ENCODE measurements around the gene DDX1.
"Not testable (repeated sequence)": the region's sequence is repeated elsewhere in the genome, so short reads cannot be mapped to it uniquely, and the experiment has no call there.

Gene DDX1

DNA sequence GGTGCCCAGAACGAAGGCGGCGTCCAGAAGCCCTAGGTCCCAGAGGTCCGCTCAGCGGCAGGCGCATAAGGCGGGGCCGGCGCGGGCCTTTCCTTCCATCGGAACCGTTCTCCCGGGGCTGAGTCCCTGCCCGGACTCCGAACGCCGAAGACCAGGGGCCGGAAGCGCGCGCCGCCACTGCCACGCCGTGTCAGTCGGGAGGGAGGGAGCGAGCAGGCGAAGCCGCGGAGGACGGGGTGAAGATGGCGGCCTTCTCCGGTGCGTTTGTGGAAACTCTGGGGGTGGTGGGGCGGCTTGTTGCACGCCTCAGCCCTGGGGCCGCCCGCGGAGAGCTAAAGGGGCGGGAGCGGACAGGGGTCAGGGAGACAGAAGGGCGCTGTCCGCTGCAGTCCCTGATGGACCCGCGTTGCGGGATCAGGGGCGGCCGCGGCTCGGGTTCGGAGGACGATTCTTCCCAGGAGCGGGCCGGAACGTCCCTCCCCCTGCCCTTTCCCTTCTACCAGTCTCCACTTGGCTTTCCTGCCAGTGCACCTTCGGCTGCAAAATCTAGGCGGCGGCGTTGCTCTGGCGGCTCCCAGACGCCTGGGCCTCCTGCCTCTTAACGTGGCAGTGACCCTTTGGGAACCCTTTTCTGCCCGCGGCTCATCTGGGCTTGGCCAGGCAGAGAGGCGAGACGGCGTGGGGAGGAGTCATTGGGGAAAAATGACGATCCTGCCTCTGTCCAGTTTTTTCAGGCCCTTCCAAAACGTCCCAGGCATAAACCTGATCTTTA, at the start of gene DDX1:
Gene DDX1 (plus strand): TSS at position 177 of the 772 bp plus-strand sequence. CDS start 66 bp downstream, at position 243.
- peaks cover 31% of the 10 kb centered on the region for H3K4me1 ChIP-seq (ENCODE audit: insufficient read depth, low read length, poor library complexity, severe bottlenecking)
- peaks cover 18% of the 10 kb centered on the region for H4K20me1 ChIP-seq (ENCODE audit: insufficient read depth, low read length, poor library complexity, severe bottlenecking)
- H3K36me3 ChIP-seq (ENCODE audit: insufficient read depth, low read length): peaks cover 18% of the 10 kb centered on the region; the same call in 1 of the 2 replicates
- peak within 1 kb of the TSS; percentile 91 for H3K4me2 ChIP-seq (ENCODE audit: low read depth, low read length, poor library complexity, severe bottlenecking)
- no peaks in the 10 kb centered on the region for H3F3A ChIP-seq (ENCODE audit: low read depth)
- H3K79me2 ChIP-seq (ENCODE audit: insufficient read depth, low read length): peaks cover 52% of the 10 kb centered on the region
- no peaks in the 10 kb centered on the region for H3K9me3 ChIP-seq (ENCODE audit: insufficient read depth, low read depth, low read length)
- H3K27me3 ChIP-seq (ENCODE audit: insufficient read depth, low read length, poor library complexity, severe bottlenecking): no peaks in the 10 kb centered on the region
- TF ChIP-seq EZH2phosphoT487 (IDR thresholded peaks at IDR 0.05; ENCODE audit: borderline replicate concordance): no peak
- 0 out of 2 replicates have a peak, but pooled peaks have one; percentile 18 for TF ChIP-seq CTCF (conservative IDR thresholded peaks at IDR 0.05; ENCODE audit: low read length)
- peak within 1 kb of the TSS; percentile 85 for H3K4me3 ChIP-seq (ENCODE audit: low read length, poor library complexity, severe bottlenecking)
- peak within 1 kb of the TSS; percentile 87 for H3K9ac ChIP-seq (ENCODE audit: low read depth, low read length, poor library complexity, severe bottlenecking)
- H3K9me2 ChIP-seq (replicated peaks; ENCODE audit: low read depth, low read length): no peaks in the 10 kb centered on the region
- H2AFZ ChIP-seq (ENCODE audit: low read length): peak within 1 kb of the TSS; percentile 98

GRCh38 chr2:15542269-15542668, 49.4 kb upstream of the DDX1 start:
- H3K4me2 ChIP-seq (ENCODE audit: low read depth, low read length, poor library complexity, severe bottlenecking); H3K4me3 ChIP-seq (ENCODE audit: low read length, poor library complexity, severe bottlenecking); H3K4me1 ChIP-seq (ENCODE audit: insufficient read depth, low read length, poor library complexity, severe bottlenecking): not testable (repeated sequence)

DNA sequence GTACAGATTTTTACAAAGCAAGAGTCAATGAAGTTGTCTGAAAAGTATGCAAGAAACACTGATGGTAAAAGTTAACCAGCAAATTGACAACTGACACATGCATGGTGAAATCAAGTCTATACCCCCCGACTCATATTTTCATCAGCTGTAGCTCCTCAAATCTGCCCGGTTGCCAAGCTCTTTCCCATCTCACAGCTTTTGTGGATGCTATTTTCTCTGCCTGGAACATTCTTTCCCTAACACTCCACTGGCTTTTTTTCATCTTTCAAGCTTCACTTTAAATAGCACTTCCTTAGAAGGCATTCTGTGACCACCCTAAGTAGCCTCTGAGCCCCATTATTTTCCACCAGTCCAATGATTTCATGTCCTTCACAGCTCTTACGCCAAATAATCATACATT, 48.6 kb upstream of the DDX1 start:
- no peaks in the 10 kb centered on the region; the same call in 1 of the 2 replicates for H3F3A ChIP-seq (ENCODE audit: low read depth)
- no peak overlapping the region for H2AFZ ChIP-seq (ENCODE audit: low read length)
- TF ChIP-seq EZH2phosphoT487 (IDR thresholded peaks at IDR 0.05; ENCODE audit: borderline replicate concordance) (no peak), CTCF (conservative IDR thresholded peaks at IDR 0.05; ENCODE audit: low read length) (no peak)
- H3K79me2 ChIP-seq (ENCODE audit: insufficient read depth, low read length): peaks cover 50% of the 10 kb centered on the region
- H3K4me3 ChIP-seq (ENCODE audit: low read length, poor library complexity, severe bottlenecking): no peak overlapping the region
- peaks cover 15% of the 10 kb centered on the region for H4K20me1 ChIP-seq (ENCODE audit: insufficient read depth, low read length, poor library complexity, severe bottlenecking)
- H3K4me2 ChIP-seq (ENCODE audit: low read depth, low read length, poor library complexity, severe bottlenecking): no peak overlapping the region
- H3K9ac ChIP-seq (ENCODE audit: low read depth, low read length, poor library complexity, severe bottlenecking): no peak overlapping the region
- H3K36me3 ChIP-seq (ENCODE audit: insufficient read depth, low read length): peaks cover 43% of the 10 kb centered on the region; the same call in 1 of the 2 replicates
- H3K9me2 ChIP-seq (replicated peaks; ENCODE audit: low read depth, low read length): no peaks in the 10 kb centered on the region
- H3K9me3 ChIP-seq (ENCODE audit: insufficient read depth, low read depth, low read length): no peaks in the 10 kb centered on the region
- H3K4me1 ChIP-seq (ENCODE audit: insufficient read depth, low read length, poor library complexity, severe bottlenecking): no peaks in the 10 kb centered on the region
- H3K27me3 ChIP-seq (ENCODE audit: insufficient read depth, low read length, poor library complexity, severe bottlenecking): no peaks in the 10 kb centered on the region

More at GRCh38 chr2:15542269-15542668, 49.4 kb upstream of the DDX1 start:
- peaks cover 50% of the 10 kb centered on the region for H3K79me2 ChIP-seq (ENCODE audit: insufficient read depth, low read length)
- peaks cover 39% of the 10 kb centered on the region; the same call in 1 of the 2 replicates for H3K36me3 ChIP-seq (ENCODE audit: insufficient read depth, low read length)
- not testable (repeated sequence) for H3F3A ChIP-seq (ENCODE audit: low read depth); H2AFZ ChIP-seq (ENCODE audit: low read length); H3K9me3 ChIP-seq (ENCODE audit: insufficient read depth, low read depth, low read length); H3K9ac ChIP-seq (ENCODE audit: low read depth, low read length, poor library complexity, severe bottlenecking); H3K9me2 ChIP-seq (replicated peaks; ENCODE audit: low read depth, low read length); H3K27me3 ChIP-seq (ENCODE audit: insufficient read depth, low read length, poor library complexity, severe bottlenecking)
- H4K20me1 ChIP-seq (ENCODE audit: insufficient read depth, low read length, poor library complexity, severe bottlenecking): peaks cover 15% of the 10 kb centered on the region

Data from Loucy (cell line).